Naive thymus-derived CD4-positive, alpha-beta T cell (primary cell): ENCODE data around the gene OR9K2. TPM values are rescaled to one million over a fixed set of nuclear protein-coding genes. Genes with fewer than 3 reads are reported as not detected.

Source experiments
- ATAC-seq: fragments of 150-1000 bp; cut with Tn5 transposase; 2 replicates; pipeline ENCODE4 v1.10.0; 2021; ENCODE audit warnings: mild to moderate bottlenecking, moderate library complexity
- CTCF ChIA-PET: fragments of 350-600 bp; sonication (Branson Sonifier 250); formaldehyde crosslinking; loops from one replicate; lab custom pipeline; 2021; ENCODE audit warnings: antibody characterized with exemption; lab: Charles Lee
- POLR2A ChIA-PET: fragments of 350-600 bp; sonication (Branson Sonifier 250); formaldehyde crosslinking; loops from one replicate; lab custom pipeline; 2021; ENCODE audit warnings: antibody characterized with exemption, inconsistent platforms; lab: Charles Lee
- DNase-seq, 9 donors: peaks; one replicate each; pipeline versions ENCODE4 v3.0.0 to v3.0.0-alpha.2; 2020 to 2022; ENCODE audit warnings: mixed read lengths in 1 of 9
- H3K27ac ChIP-seq: one replicate; pipeline ENCODE4 v1.7.0; 2013; ENCODE audit warnings: mild to moderate bottlenecking, low read depth, low read length, moderate library complexity
- H3K27me3 ChIP-seq, 2 donors: one replicate each; pipeline ENCODE4 v1.7.0; 2013; ENCODE audit warnings: low read length in 2 of 2, mild to moderate bottlenecking in 2 of 2, moderate library complexity in 2 of 2; ENCODE audit not compliant: control insufficient read depth in 2 of 2, insufficient read depth in 2 of 2
- H3K36me3 ChIP-seq, 3 experiments: 1 replicate in 2 of 3; 2 replicates in 1 of 3; pipeline ENCODE4 v1.7.0; 2013; ENCODE audit warnings: low read length in 3 of 3, mild to moderate bottlenecking in 3 of 3, moderate library complexity in 1 of 3; ENCODE audit not compliant: insufficient read depth in 3 of 3, control insufficient read depth in 2 of 3
- H3K4me1 ChIP-seq, 2 donors: one replicate each; pipeline ENCODE4 v1.7.0; 2013; ENCODE audit warnings: low read length in 2 of 2, mild to moderate bottlenecking in 2 of 2, moderate library complexity in 1 of 2; ENCODE audit not compliant: control insufficient read depth in 2 of 2, insufficient read depth in 2 of 2
- H3K4me3 ChIP-seq: 2 replicates; pipeline ENCODE4 v1.7.0; 2013; ENCODE audit warnings: mild to moderate bottlenecking, low read length
- H3K9me3 ChIP-seq, 3 experiments: 1 replicate in 2 of 3; 2 replicates in 1 of 3; pipeline ENCODE4 v1.7.0; 2013; ENCODE audit warnings: low read length in 3 of 3; ENCODE audit not compliant: control insufficient read depth in 2 of 3
- H3K27ac Mint-ChIP-seq, 9 donors: one replicate each; pipeline ENCODE4 v1.8.0; 2020 to 2022; ENCODE audit warnings: mixed read lengths in 9 of 9, mild to moderate bottlenecking in 8 of 9, moderate library complexity in 5 of 9, inconsistent platforms in 2 of 9
- H3K27me3 Mint-ChIP-seq, 5 donors: one replicate each; pipeline ENCODE4 v1.8.0; 2021 to 2022; ENCODE audit warnings: mixed read lengths in 5 of 5, mild to moderate bottlenecking in 1 of 5
- H3K36me3 Mint-ChIP-seq, 5 donors: one replicate each; pipeline ENCODE4 v1.8.0; 2020 to 2022; ENCODE audit warnings: mixed read lengths in 5 of 5, mild to moderate bottlenecking in 3 of 5, inconsistent platforms in 1 of 5
- H3K4me1 Mint-ChIP-seq, 7 donors: one replicate each; pipeline ENCODE4 v1.8.0; 2020 to 2022; ENCODE audit warnings: mixed read lengths in 7 of 7, mild to moderate bottlenecking in 3 of 7, inconsistent platforms in 1 of 7
- H3K4me3 Mint-ChIP-seq, 10 donors: one replicate each; pipeline ENCODE4 v1.8.0; 2020 to 2022; ENCODE audit warnings: mild to moderate bottlenecking in 10 of 10, mixed read lengths in 10 of 10, moderate library complexity in 6 of 10, inconsistent platforms in 2 of 10
- H3K9me3 Mint-ChIP-seq, 11 donors: one replicate each; pipeline ENCODE4 v1.8.0; 2020 to 2022; ENCODE audit warnings: mixed read lengths in 11 of 11, mild to moderate bottlenecking in 4 of 11, inconsistent platforms in 1 of 11, moderate library complexity in 1 of 11
- intact Hi-C, 2 donors: fragments of 100-400 bp; cut with micrococcal nuclease; formaldehyde crosslinking; loops; one replicate each; pipeline ENCODE4 v1.15.1; 2023
- polyA plus RNA-seq, 2 donors: library from polyadenylated mRNA; unstranded; fragments of 300-500 nt; fragmentation: Illumina TruSeq; gene quantifications; one replicate each; pipeline ENCODE4 v1.2.3, GENCODE V29; 2021
- total RNA-seq, 6 experiments: library from RNA in 5 of 6; stranded (reverse) in 5 of 6; gene quantifications; 1 replicate in 5 of 6; 2 replicates in 1 of 6; pipeline ENCODE4 v1.2.3 and lab custom pipeline; 2021 to 2026

OR9K2 gene
- not detected for total RNA-seq
- not detected for polyA plus RNA-seq
- total RNA-seq (lab: John Stamatoyannopoulos, UW) = not detected

DNA sequence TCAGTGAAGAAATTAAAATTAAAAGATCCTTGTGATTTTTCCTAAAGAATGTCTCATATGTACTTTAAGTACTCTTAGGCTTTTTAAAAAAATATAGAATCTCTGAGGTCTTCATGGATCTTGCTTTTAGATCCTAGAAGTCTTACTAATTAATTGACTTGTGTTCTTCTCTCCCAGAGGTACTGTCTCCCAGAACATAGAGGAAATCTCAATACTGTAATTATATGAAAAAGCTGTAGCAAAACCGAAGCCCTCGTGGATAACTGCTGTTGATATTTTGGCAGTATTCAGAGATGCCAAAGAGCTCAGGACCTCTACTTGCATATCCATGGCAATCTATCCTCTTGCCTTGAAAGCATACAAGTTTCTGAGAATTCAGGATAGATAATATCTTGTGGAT is at the start of gene OR9K2:
Gene OR9K2 (plus strand): TSS at position 301 of the 400 bp plus-strand sequence. CDS start 3,429 bp downstream, outside the sequence.
- H3K9me3 ChIP-seq = no peaks in the 10 kb centered on the region
- H3K4me1 ChIP-seq = no peaks in the 10 kb centered on the region
- ATAC-seq (no peak), DNase-seq (no peak)
- ChIA-PET CTCF (no interaction called here), POLR2A (no interaction called here)
- Mint-ChIP-seq H3K4me1 (no peaks in the 10 kb centered on the region), H3K27me3 (peaks cover 22 to 81% (median 56%) of the 10 kb centered on the region in 5 donors), H3K4me3 (no peak within 1 kb of the TSS), H3K27ac (no peak within 1 kb of the TSS), H3K36me3 (no peaks in the 10 kb centered on the region), H3K9me3 (peaks cover 0 to 11% (median 0%) of the 10 kb centered on the region in 11 donors)
- intact Hi-C loops = no loop called here
- H3K27me3 ChIP-seq = no peaks in the 10 kb centered on the region
- no peak within 1 kb of the TSS for H3K27ac ChIP-seq
- H3K36me3 ChIP-seq = no peaks in the 10 kb centered on the region
- no peak within 1 kb of the TSS for H3K4me3 ChIP-seq

DNA sequence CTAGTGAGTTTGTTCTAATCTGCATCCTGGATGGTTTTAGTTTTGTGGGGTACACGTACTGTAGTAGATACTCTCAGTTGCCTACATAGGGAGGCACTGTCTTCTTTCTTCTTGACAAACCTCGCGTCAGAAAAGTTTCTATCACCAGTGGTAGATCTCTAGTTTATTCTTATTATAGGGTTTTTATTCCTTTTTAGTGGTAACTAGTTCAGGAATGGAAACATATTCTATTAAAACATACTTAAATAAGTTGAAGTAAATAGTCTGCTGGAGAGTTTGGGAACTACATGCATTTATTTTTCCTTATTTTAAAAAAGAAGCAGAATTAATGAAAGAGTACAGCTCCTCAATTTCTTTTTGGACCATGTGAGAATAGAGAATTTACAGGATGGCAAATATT is 33.6 kb upstream of the OR9K2 start:
- H3K4me1 Mint-ChIP-seq = no peaks in the 10 kb centered on the region
- no peak overlapping the region for H3K4me3 ChIP-seq
- no peaks in the 10 kb centered on the region for H3K36me3 Mint-ChIP-seq
- no peak overlapping the region for H3K27ac Mint-ChIP-seq
- H3K27me3 ChIP-seq = no peaks in the 10 kb centered on the region
- H3K27ac ChIP-seq = no peak overlapping the region
- POLR2A ChIA-PET = interaction anchor here (1.1 kb wide), 1 partner anchor 14 kb away, joined by 4 read pairs; no protein-coding TSS in a partner anchor
- ATAC-seq (no peak), DNase-seq (no peak)
- no peaks in the 10 kb centered on the region for H3K36me3 ChIP-seq
- H3K9me3 Mint-ChIP-seq = no peaks in the 10 kb centered on the region
- H3K4me1 ChIP-seq = no peaks in the 10 kb centered on the region
- H3K4me3 Mint-ChIP-seq = no peak overlapping the region
- intact Hi-C loops = no loop called here
- CTCF ChIA-PET = interaction anchor here (0.6 kb wide), 1 partner anchor 409 kb away, joined by 3 read pairs; no protein-coding TSS in a partner anchor
- H3K27me3 Mint-ChIP-seq = peaks cover 0 to 34% (median 19%) of the 10 kb centered on the region in 5 donors
- H3K9me3 ChIP-seq = no peaks in the 10 kb centered on the region

- Histone ChIP-seq H3K27me3 (no peaks in the 10 kb centered on the region), H3K36me3 (no peaks in the 10 kb centered on the region), H3K4me1 (no peaks in the 10 kb centered on the region), H3K27ac (no peak overlapping the region), H3K4me3 (no peak overlapping the region), H3K9me3 (no peaks in the 10 kb centered on the region)
- no peak overlapping the region for H3K27ac Mint-ChIP-seq
- intact Hi-C loops = no loop called here
- no peaks in the 10 kb centered on the region for H3K9me3 Mint-ChIP-seq
- H3K4me1 Mint-ChIP-seq = no peaks in the 10 kb centered on the region
- CTCF ChIA-PET = no interaction called here
- H3K4me3 Mint-ChIP-seq = no peak overlapping the region
- no peak for ATAC-seq
- POLR2A ChIA-PET = no interaction called here
- no peaks in the 10 kb centered on the region for H3K36me3 Mint-ChIP-seq
- H3K27me3 Mint-ChIP-seq = peaks cover 0 to 20% (median 13%) of the 10 kb centered on the region in 5 donors
- DNase-seq = no peak
Measured at GRCh38 chr12:55112378-55112875, 13.8 kb upstream of the OR9K2 start.

- H3K27ac ChIP-seq = no peak overlapping the region
- ATAC-seq (no peak), DNase-seq (no peak)
- ChIA-PET POLR2A (no interaction called here), CTCF (no interaction called here)
- no peaks in the 10 kb centered on the region for H3K9me3 ChIP-seq
- no peaks in the 10 kb centered on the region for H3K36me3 ChIP-seq
- no peak overlapping the region for H3K4me3 ChIP-seq
- Mint-ChIP-seq H3K4me3 (no peak overlapping the region), H3K36me3 (no peaks in the 10 kb centered on the region), H3K27me3 (peaks cover 4 to 40% (median 21%) of the 10 kb centered on the region in 5 donors), H3K4me1 (no peaks in the 10 kb centered on the region), H3K9me3 (peaks cover 0 to 3% (median 0%) of the 10 kb centered on the region in 11 donors), H3K27ac (no peak overlapping the region)
- intact Hi-C loops = no loop called here
- no peaks in the 10 kb centered on the region for H3K27me3 ChIP-seq
- no peaks in the 10 kb centered on the region for H3K4me1 ChIP-seq
Measured at GRCh38 chr12:55116152-55116551, 10.1 kb upstream of the OR9K2 start.

DNA sequence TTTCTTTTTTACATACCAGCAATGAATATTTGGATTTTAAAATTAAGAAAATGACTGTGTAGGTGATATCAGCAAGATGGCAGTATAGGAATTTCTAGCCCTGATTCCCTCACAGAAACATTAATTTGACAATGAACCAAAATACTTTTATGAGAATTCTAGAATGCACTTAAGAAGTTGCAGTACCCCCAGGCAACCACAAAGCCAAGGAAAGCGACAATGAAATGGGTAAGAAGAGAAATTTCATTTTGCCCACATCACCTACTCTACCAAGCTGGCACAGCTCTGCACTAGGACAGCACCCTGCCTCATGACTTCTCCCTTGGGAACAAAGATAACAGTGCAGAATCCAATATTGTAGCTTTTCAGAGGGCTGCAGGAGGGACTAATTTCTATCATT is 6.6 kb downstream of the OR9K2 start:
- CTCF ChIA-PET = no interaction called here
- ATAC-seq (no peak), DNase-seq (no peak)
- no peak overlapping the region for H3K4me3 Mint-ChIP-seq
- no peak overlapping the region for H3K4me3 ChIP-seq
- H3K27me3 ChIP-seq = peaks cover 0 to 5% of the 10 kb centered on the region in 2 donors
- peaks cover 0 to 12% (median 2%) of the 10 kb centered on the region in 11 donors for H3K9me3 Mint-ChIP-seq
- H3K36me3 ChIP-seq = no peaks in the 10 kb centered on the region
- intact Hi-C loops = no loop called here
- H3K9me3 ChIP-seq = no peaks in the 10 kb centered on the region
- no peaks in the 10 kb centered on the region for H3K4me1 ChIP-seq
- H3K27me3 Mint-ChIP-seq = peaks cover 40 to 66% (median 58%) of the 10 kb centered on the region in 5 donors
- H3K36me3 Mint-ChIP-seq = peaks cover 0 to 10% (median 0%) of the 10 kb centered on the region in 5 donors
- H3K27ac Mint-ChIP-seq = no peak overlapping the region
- no peak overlapping the region for H3K27ac ChIP-seq
- H3K4me1 Mint-ChIP-seq = no peaks in the 10 kb centered on the region
- POLR2A ChIA-PET = no interaction called here

GRCh38 chr12:55142669-55143565 is 16.7 kb downstream of the OR9K2 start:
- H3K27me3 Mint-ChIP-seq = peaks cover 0 to 35% (median 0%) of the 10 kb centered on the region in 5 donors
- ATAC-seq (peak; percentile 29), DNase-seq (peak in 6 of 9 donors; percentile 10 to 41 (median 20))
- peaks cover 0 to 6% (median 0%) of the 10 kb centered on the region in 7 donors for H3K4me1 Mint-ChIP-seq
- no peak overlapping the region for H3K4me3 ChIP-seq
- H3K4me1 ChIP-seq = no peaks in the 10 kb centered on the region
- POLR2A ChIA-PET = no interaction called here
- no peak overlapping the region for H3K27ac ChIP-seq
- intact Hi-C loops = loop anchor here (1.0 to 2.0 kb wide), 6 partner anchors 70 to 540 kb away; no protein-coding TSS in a partner anchor
- H3K36me3 Mint-ChIP-seq = no peaks in the 10 kb centered on the region
- H3K27me3 ChIP-seq = no peaks in the 10 kb centered on the region
- no peaks in the 10 kb centered on the region for H3K36me3 ChIP-seq
- no peak overlapping the region for H3K27ac Mint-ChIP-seq
- peaks cover 0 to 3% (median 0%) of the 10 kb centered on the region in 11 donors for H3K9me3 Mint-ChIP-seq
- H3K4me3 Mint-ChIP-seq = no peak overlapping the region
- CTCF ChIA-PET = interaction anchor here (0.9 to 2.5 kb wide), 2 partner anchors 384 to 441 kb away, joined by 4 to 19 read pairs; no protein-coding TSS in a partner anchor
- H3K9me3 ChIP-seq = no peaks in the 10 kb centered on the region
